HK-2 (cell line): ENCODE results near the gene MYO5B.
A peak's percentile ranks its signal among the peaks of the same experiment; 100 is the strongest.

Source experiments
- DNase-seq: peaks from one replicate; pipeline ENCODE4 v3.0.0-alpha.2; 2018; ENCODE audit not compliant: unreplicated experiment

The MYO5B gene

GRCh38 chr18:50151926-50152325, 43.0 kb downstream of the MYO5B start:
- no peak for DNase-seq

- no peak for DNase-seq
Measured at GRCh38 chr18:50144540-50144939, 50.4 kb downstream of the MYO5B start.

- no peak for DNase-seq
Measured at GRCh38 chr18:50143886-50144285, 51.1 kb downstream of the MYO5B start.

GRCh38 chr18:50143294-50143693, 51.7 kb downstream of the MYO5B start:
- no peak for DNase-seq

GRCh38 chr18:50142441-50143120, 52.4 kb downstream of the MYO5B start:
- no peak for DNase-seq

- no peak for DNase-seq
Measured at GRCh38 chr18:50138181-50139064, 56.5 kb downstream of the MYO5B start.

- no peak for DNase-seq
Measured at GRCh38 chr18:50135903-50136302, 59.0 kb downstream of the MYO5B start.

GRCh38 chr18:50133526-50133925, 61.4 kb downstream of the MYO5B start:
- DNase-seq: no peak

GRCh38 chr18:50131591-50131990, 63.4 kb downstream of the MYO5B start:
- no peak for DNase-seq

GRCh38 chr18:50128506-50129271, 66.3 kb downstream of the MYO5B start:
- DNase-seq: no peak

GRCh38 chr18:50127516-50128210, 67.3 kb downstream of the MYO5B start:
- DNase-seq: no peak

- DNase-seq: peak; percentile 15
Measured at GRCh38 chr18:50126471-50126870, 68.5 kb downstream of the MYO5B start.

GRCh38 chr18:50125456-50125855, 69.5 kb downstream of the MYO5B start:
- no peak for DNase-seq

GRCh38 chr18:50119296-50119695, 75.7 kb downstream of the MYO5B start:
- no peak for DNase-seq

- no peak for DNase-seq
Measured at GRCh38 chr18:50117863-50118262, 77.1 kb downstream of the MYO5B start.

GRCh38 chr18:50115095-50115494, 79.9 kb downstream of the MYO5B start:
- no peak for DNase-seq

GRCh38 chr18:50114448-50114847, 80.5 kb downstream of the MYO5B start:
- no peak for DNase-seq

- DNase-seq: no peak
Measured at GRCh38 chr18:50113726-50114125, 81.2 kb downstream of the MYO5B start.

GRCh38 chr18:50111398-50111797, 83.5 kb downstream of the MYO5B start:
- DNase-seq: no peak

GRCh38 chr18:50107468-50107977, 87.4 kb downstream of the MYO5B start:
- DNase-seq: no peak

- DNase-seq: no peak
Measured at GRCh38 chr18:50105027-50105426, 89.9 kb downstream of the MYO5B start.

- DNase-seq: no peak
Measured at GRCh38 chr18:50104421-50104820, 90.5 kb downstream of the MYO5B start.
